OCI-LY3 (cell line): ENCODE measurements around the gene SFT2D2.

Experiments used
- H2AFZ ChIP-seq: fragments of 200-600, 300-600 bp; shearing (Covaris generic); 2 replicates; pipeline ENCODE4 v1.6.0; 2014; ENCODE audit warnings: antibody characterized with exemption, low read depth, low read length
- H3K27ac ChIP-seq: fragments of 200-600, 300-600 bp; sonication (generic); 2 replicates; pipeline ENCODE4 v1.5.1; 2014; ENCODE audit warnings: mild to moderate bottlenecking, low read length, moderate library complexity, mixed read lengths
- H3K27me3 ChIP-seq: fragments of 200-600, 300-600 bp; sonication (generic); 2 replicates; pipeline ENCODE4 v1.6.1; 2014; ENCODE audit warnings: low read depth, low read length, mixed read lengths
- H3K36me3 ChIP-seq: fragments of 200-600, 300-600 bp; sonication (generic); replicated peaks from 2 replicates; pipeline ENCODE3; 2014; ENCODE audit warnings: low read depth, low read length, mixed read lengths
- H3K4me1 ChIP-seq: fragments of 300-600, 200-600 bp; sonication (generic); 2 replicates; pipeline ENCODE4 v1.6.1; 2014; ENCODE audit warnings: low read length, mixed read lengths
- H3K4me2 ChIP-seq: fragments of 200-600, 300-600 bp; sonication (generic); 2 replicates; pipeline ENCODE4 v1.6.1; 2014; ENCODE audit warnings: low read length, mixed read lengths
- H3K4me3 ChIP-seq: fragments of 300-600, 200-600 bp; sonication (generic); 2 replicates; pipeline ENCODE4 v1.5.1; 2014; ENCODE audit warnings: antibody characterized with exemption, mild to moderate bottlenecking, low read length, moderate library complexity
- H3K79me2 ChIP-seq: fragments of 300-600, 200-600 bp; shearing (Covaris generic); 2 replicates; pipeline ENCODE4 v1.6.1; 2014; ENCODE audit warnings: mild to moderate bottlenecking, low read length, mixed read lengths
- H3K9ac ChIP-seq: fragments of 300-600, 200-600 bp; shearing (Covaris generic); 2 replicates; pipeline ENCODE4 v1.6.0; 2014; ENCODE audit warnings: mild to moderate bottlenecking, low read length, moderate library complexity
- H3K9me3 ChIP-seq: fragments of 200-600, 300-600 bp; shearing (Covaris generic); 2 replicates; pipeline ENCODE4 v1.6.1; 2014; ENCODE audit warnings: low read length, mixed read lengths; ENCODE audit not compliant: insufficient read depth
- H4K20me1 ChIP-seq: fragments of 200-600, 300-600 bp; sonication (generic); 2 replicates; pipeline ENCODE4 v1.6.1; 2016; ENCODE audit warnings: low read length, mixed read lengths; ENCODE audit not compliant: insufficient read depth
- EZH2phosphoT487 ChIP-seq: fragments of 200-600 bp; shearing (Covaris generic); IDR thresholded peaks from 2 replicates; pipeline ENCODE4 v1.6.1; 2018; ENCODE audit warnings: antibody characterized with exemption, mixed run types, low read depth
- TF ChIP-seq, protein P1 (sequence below): fragments of 200-600, 300-600 bp; sonication (generic); IDR thresholded peaks from 2 replicates; pipeline ENCODE4 v1.5.1; 2014; ENCODE audit warnings: antibody characterized with exemption, low read length, low read depth

Gene SFT2D2

DNA sequence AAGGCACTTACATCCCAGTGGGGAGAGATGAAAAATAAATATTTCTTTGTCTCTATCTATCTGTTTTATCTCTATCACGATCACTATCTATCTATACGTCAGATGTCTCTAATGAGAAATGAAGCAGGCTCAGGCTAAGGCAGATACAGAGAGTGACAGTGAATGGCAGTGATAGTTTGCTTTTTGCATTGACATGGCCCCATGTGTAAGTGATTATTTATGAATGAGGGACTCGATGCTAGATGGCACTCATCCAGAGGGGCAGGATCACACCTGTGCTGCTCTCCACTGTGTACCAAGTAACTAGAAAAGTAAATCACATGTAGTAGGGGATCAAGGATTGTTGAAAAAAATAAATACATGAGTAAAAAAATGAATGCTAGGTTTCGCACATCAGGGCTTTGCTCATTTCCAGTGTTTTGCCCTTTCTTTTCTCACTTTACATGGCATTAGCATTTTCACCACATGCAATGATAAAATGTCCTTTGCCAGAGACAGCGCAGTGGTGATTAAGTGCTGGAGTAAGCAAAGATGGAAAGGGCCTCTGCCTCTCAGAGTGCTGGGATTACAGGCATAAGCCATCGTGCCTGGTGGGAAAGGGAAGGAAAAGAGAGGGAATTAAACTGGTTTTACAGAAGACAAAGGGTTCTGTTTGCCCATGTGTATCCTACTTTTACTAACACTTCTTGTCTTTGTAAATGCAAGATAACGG lies 71.4 kb downstream of the SFT2D2 start:
- TF ChIP-seq EZH2phosphoT487: no peak
- TF ChIP-seq, protein P1, sequence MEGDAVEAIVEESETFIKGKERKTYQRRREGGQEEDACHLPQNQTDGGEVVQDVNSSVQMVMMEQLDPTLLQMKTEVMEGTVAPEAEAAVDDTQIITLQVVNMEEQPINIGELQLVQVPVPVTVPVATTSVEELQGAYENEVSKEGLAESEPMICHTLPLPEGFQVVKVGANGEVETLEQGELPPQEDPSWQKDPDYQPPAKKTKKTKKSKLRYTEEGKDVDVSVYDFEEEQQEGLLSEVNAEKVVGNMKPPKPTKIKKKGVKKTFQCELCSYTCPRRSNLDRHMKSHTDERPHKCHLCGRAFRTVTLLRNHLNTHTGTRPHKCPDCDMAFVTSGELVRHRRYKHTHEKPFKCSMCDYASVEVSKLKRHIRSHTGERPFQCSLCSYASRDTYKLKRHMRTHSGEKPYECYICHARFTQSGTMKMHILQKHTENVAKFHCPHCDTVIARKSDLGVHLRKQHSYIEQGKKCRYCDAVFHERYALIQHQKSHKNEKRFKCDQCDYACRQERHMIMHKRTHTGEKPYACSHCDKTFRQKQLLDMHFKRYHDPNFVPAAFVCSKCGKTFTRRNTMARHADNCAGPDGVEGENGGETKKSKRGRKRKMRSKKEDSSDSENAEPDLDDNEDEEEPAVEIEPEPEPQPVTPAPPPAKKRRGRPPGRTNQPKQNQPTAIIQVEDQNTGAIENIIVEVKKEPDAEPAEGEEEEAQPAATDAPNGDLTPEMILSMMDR: no peak
- Histone ChIP-seq H3K4me3 (no peak overlapping the region), H3K9ac (no peak overlapping the region), H2AFZ (no peak overlapping the region), H3K27ac (no peak overlapping the region), H3K79me2 (no peaks in the 10 kb centered on the region), H3K4me1 (no peaks in the 10 kb centered on the region), H3K27me3 (no peaks in the 10 kb centered on the region), H3K36me3 (no peaks in the 10 kb centered on the region), H3K9me3 (no peaks in the 10 kb centered on the region), H4K20me1 (no peaks in the 10 kb centered on the region), H3K4me2 (no peak overlapping the region)

DNA sequence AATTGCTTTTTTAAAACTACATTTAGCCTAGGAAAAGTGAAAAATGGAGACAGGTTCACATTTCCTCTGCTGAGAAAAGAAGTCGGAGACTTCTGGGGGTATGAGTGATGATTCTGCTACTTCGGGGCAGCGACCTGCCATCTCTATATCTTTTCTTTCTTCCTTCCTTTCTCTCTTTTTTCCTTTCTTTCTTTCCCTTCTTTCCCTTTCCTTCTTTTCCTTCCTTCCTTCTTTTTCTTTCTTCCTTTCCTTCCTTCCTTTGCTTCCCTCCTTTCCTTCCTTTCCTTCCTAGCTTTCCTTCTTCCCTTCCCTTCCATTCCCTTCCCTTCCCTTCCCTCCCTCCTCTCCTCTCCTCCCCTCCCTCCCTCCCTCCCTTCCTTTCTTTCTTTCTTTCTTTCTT lies 72.6 kb downstream of the SFT2D2 start:
- TF ChIP-seq, protein P1: no peak
- no peak for TF ChIP-seq EZH2phosphoT487
- Histone ChIP-seq H3K4me2 (no peak overlapping the region), H3K9ac (no peak overlapping the region), H4K20me1 (no peaks in the 10 kb centered on the region), H2AFZ (no peak overlapping the region), H3K36me3 (no peaks in the 10 kb centered on the region), H3K9me3 (no peaks in the 10 kb centered on the region), H3K27me3 (no peaks in the 10 kb centered on the region), H3K79me2 (no peaks in the 10 kb centered on the region), H3K27ac (no peak overlapping the region), H3K4me3 (no peak overlapping the region), H3K4me1 (no peaks in the 10 kb centered on the region)

DNA sequence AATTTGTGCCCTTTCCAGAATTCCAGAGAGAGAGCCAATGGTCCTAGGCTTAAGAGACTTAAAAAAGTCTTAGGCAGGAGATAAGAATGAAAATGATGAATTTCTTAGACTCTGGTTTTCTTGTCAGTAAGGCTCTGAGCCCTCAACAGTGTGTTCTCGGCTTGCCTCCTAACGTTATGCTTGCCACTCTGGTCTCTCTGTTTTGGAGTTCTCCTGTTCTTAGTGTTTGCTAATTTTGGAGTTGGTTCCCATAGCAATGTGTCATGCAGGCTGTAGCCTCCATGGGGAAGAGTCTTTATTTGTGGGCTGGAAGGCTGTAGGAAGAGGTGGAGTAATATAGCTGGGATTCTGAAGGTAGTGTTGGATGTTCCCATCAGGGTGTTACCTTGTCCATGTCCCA lies 74.8 kb downstream of the SFT2D2 start:
- Histone ChIP-seq H3K4me2 (no peak overlapping the region), H3K4me3 (no peak overlapping the region), H3K79me2 (no peaks in the 10 kb centered on the region), H3K9me3 (no peaks in the 10 kb centered on the region), H3K9ac (no peak overlapping the region), H4K20me1 (no peaks in the 10 kb centered on the region), H3K4me1 (no peaks in the 10 kb centered on the region), H3K27ac (no peak overlapping the region), H3K27me3 (no peaks in the 10 kb centered on the region), H3K36me3 (no peaks in the 10 kb centered on the region), H2AFZ (no peak overlapping the region)
- no peak for TF ChIP-seq EZH2phosphoT487
- TF ChIP-seq, protein P1: no peak

DNA sequence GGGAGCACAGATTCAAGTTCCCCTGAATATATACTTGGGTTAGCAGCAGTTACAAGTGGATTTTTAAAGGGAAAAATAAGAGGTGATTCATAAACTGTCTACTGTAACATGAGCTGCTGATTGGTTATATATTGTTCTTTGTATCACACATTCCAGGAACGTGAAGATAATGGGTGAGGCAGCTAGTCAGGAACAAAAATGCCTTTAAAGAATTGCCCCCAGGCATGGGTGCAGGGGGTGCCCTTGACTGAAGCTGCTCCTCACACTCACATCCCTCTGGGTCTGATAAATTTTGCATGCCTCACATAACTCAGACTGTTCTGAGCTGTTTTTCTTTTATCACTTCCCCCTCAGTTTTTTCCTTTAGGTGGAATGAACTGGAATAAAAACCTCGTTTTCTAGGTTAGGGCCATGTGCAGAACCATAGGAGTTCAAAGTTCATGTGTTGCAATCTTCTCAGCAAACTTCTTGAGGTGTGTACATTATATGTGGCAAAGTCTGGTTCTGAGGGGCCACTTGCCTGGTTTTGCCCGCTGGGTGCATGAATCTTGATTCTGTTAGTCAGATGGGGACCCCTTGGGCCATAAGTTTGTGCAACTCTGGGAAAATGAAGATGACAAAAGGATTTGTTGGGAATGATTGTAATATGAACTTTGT lies 76.0 kb downstream of the SFT2D2 start:
- Histone ChIP-seq H3K9me3 (no peaks in the 10 kb centered on the region), H3K9ac (no peak overlapping the region), H2AFZ (no peak overlapping the region), H3K36me3 (no peaks in the 10 kb centered on the region), H3K79me2 (no peaks in the 10 kb centered on the region), H3K27ac (no peak overlapping the region), H3K4me2 (no peak overlapping the region), H3K4me1 (no peaks in the 10 kb centered on the region), H3K4me3 (no peak overlapping the region), H4K20me1 (no peaks in the 10 kb centered on the region), H3K27me3 (no peaks in the 10 kb centered on the region)
- no peak for TF ChIP-seq EZH2phosphoT487
- TF ChIP-seq, protein P1: no peak
